Activated CD4-positive, alpha-beta T cell treated with anti-CD3 and anti-CD28 coated beads for 24 hours (primary cell): ENCODE results near the gene CASP8.

Experiments used
- DNase-seq, 2 donors: peaks; one replicate each; pipeline ENCODE4 v3.0.0-alpha.2; 2020; ENCODE audit warnings: low read depth in 2 of 2

The CASP8 gene

GRCh38 chr2:201242571-201243277 is 17.6 kb upstream of the CASP8 start:
- no peak for DNase-seq

GRCh38 chr2:201244829-201245228 is 15.5 kb upstream of the CASP8 start:
- DNase-seq, result no peak

GRCh38 chr2:201246280-201246679 is 14.1 kb upstream of the CASP8 start:
- DNase-seq, result no peak

- DNase-seq, result no peak
Measured at GRCh38 chr2:201248288-201248844, 12.0 kb upstream of the CASP8 start.

- DNase-seq, result no peak
Measured at GRCh38 chr2:201249889-201250288, 10.4 kb upstream of the CASP8 start.

- no peak for DNase-seq
Measured at GRCh38 chr2:201250741-201251140, 9.6 kb upstream of the CASP8 start.

- no peak for DNase-seq
Measured at GRCh38 chr2:201254081-201254730, 6.1 kb upstream of the CASP8 start.

- DNase-seq, result no peak
Measured at GRCh38 chr2:201255408-201256033, 4.8 kb upstream of the CASP8 start.

- no peak for DNase-seq
Measured at GRCh38 chr2:201256082-201256481, 4.3 kb upstream of the CASP8 start.

- DNase-seq, result no peak
Measured at GRCh38 chr2:201257381-201257955, 2.9 kb upstream of the CASP8 start.

GRCh38 chr2:201257956-201258665 is 2.2 kb upstream of the CASP8 start:
- peak; percentile 80 to 81 for DNase-seq

GRCh38 chr2:201258666-201259615 is 1.4 kb upstream of the CASP8 start:
- no peak for DNase-seq

GRCh38 chr2:201261471-201261870 is 1.1 kb downstream of the CASP8 start:
- DNase-seq, result no peak

GRCh38 chr2:201261906-201262305 is 1.6 kb downstream of the CASP8 start:
- no peak for DNase-seq

GRCh38 chr2:201262718-201263117 is 2.4 kb downstream of the CASP8 start:
- no peak for DNase-seq

GRCh38 chr2:201263779-201264178 is 3.4 kb downstream of the CASP8 start:
- DNase-seq, result no peak

GRCh38 chr2:201264472-201265173 is 4.3 kb downstream of the CASP8 start:
- no peak for DNase-seq

GRCh38 chr2:201266629-201267028 is 6.3 kb downstream of the CASP8 start:
- DNase-seq, result no peak

- no peak for DNase-seq
Measured at GRCh38 chr2:201267278-201268030, 7.1 kb downstream of the CASP8 start.
